GM21825 (cell line): ENCODE results near the gene MAP2K7.
"Not testable (repeated sequence)": the region's sequence is repeated elsewhere in the genome, so short reads cannot be mapped to it uniquely, and the experiment has no call there.

Source experiments
- ATAC-seq: cut with Tn5 transposase; IDR thresholded peaks from one replicate; pipeline ENCODE4 v1.9.1; 2021; ENCODE audit warnings: mild to moderate bottlenecking, moderate library complexity; ENCODE audit not compliant: unreplicated experiment

Gene MAP2K7

GRCh38 chr19:7959211-7959610, 55.5 kb downstream of the MAP2K7 start:
- no peak for ATAC-seq

DNA sequence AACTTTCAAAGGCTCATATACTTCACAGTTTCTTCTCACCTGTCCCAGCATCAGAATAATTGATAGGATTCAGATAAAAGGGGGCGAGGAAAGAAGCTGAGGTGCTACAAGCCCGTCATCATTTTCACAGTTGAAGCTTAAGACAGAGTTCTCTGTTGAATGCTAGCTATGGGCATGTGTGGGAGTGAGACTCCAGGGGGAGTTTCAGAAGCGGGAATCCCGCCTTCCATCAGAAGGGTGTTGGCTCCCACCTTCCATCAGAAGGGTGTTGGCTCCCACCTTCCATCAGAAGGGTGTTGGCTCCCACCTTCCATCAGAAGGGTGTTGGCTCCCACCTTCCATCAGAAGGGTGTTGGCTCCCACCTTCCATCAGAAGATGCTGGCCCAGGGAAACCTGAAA, 57.4 kb downstream of the MAP2K7 start:
- not testable (repeated sequence) for ATAC-seq

DNA sequence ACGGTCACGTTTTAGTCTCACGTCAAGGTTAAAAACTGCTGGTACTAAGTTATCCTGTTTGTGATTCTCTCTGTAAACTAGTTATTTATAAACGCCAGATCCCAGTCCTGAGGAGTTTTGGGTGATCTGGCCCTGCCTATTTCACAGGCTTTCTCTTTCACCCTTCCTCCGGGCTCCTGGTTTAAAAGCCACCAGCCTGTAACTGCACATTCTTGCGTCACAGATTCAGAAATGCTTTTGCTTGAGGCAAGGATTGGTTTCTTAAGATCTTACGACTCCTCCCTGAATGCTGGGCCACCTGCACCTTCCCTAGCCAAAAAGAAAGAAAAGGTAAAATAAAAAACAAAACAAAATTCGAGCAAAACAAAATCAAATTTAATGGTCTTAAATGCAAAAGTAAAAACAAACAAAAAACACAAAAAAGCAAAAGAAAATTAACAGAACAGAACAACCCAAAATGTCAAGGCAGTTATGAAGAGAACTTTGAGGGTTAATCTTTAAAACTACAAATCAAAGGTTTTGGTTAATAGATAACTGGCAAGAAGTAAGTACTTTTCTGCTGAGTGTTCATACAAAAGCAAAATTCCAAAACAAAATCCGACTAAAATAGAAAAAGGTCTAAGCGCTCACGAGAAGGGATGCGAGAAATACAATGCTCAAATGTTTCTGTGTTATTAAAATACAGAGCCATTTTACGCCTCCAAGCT, 58.4 kb downstream of the MAP2K7 start:
- ATAC-seq: no peak

GRCh38 chr19:7962644-7963268, 59.1 kb downstream of the MAP2K7 start:
- no peak for ATAC-seq

- ATAC-seq: no peak
Observed at GRCh38 chr19:7963566-7963965, 59.9 kb downstream of the MAP2K7 start.
